GM18526 (cell line): ENCODE measurements around the gene RGS10.

Experiments used
- POLR2A ChIP-seq: IDR thresholded peaks from 3 replicates; pipeline ENCODE4 v1.6.1; 2011; ENCODE audit not compliant: insufficient read length; ENCODE audit errors: extremely low read depth

The RGS10 gene

DNA sequence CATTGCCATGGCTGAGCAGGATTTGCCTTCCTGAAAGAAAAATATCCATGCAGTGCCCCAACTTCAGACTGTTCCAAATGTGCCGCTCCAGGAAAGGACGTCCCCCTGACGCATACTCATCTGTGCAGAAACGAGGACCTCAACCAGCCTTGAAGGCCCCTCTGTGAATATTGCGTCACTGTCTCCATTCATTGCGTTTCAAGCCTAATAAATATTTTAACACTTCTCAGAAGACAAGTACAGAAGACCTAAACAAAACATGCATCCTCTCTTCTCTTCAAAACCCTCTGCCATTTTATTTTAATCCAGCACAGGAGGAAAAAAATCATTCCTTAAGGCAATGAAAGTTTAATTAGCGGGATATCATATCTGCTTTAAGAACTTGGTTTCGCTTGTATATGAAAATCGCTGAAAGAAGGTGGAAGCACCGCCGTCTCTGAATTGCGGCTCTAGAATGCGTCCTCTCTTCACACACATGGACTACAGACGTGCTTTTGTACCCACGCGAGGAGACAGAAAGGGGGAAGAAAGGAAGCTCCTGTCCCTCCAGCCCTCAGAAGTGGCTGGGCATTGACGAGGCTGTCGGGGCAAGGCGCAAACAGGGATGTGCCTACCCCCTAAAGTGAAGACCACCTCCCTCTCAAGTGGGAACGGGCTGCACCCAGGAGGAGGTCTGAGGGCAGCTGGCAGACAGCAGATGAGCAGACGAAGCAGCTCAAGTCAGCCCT, 36.8 kb downstream of the RGS10 start:
- TF ChIP-seq POLR2A: no peak

- TF ChIP-seq POLR2A: no peak
Measured at GRCh38 chr10:119505131-119505551, 37.4 kb downstream of the RGS10 start.

- no peak for TF ChIP-seq POLR2A
Measured at GRCh38 chr10:119504651-119505050, 37.9 kb downstream of the RGS10 start.

DNA sequence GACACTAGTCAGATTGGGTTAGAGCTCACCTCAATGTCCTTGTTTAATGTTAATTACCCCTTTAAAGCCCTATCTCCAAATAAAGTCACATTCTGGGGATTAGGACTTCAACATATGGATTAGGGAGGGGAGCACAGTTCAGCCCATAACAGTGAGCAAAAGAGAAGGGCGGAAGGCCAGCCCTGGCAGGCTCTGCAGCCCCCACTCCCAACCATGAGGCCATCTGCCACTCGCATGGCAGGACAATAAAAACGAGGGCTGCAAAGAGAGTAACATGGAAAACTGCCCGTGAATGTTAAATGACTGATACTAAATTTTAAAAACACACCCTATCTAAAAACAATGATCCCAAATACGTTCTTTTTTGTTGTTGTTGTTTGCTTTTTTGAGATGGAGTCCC, 38.7 kb downstream of the RGS10 start:
- TF ChIP-seq POLR2A: no peak

DNA sequence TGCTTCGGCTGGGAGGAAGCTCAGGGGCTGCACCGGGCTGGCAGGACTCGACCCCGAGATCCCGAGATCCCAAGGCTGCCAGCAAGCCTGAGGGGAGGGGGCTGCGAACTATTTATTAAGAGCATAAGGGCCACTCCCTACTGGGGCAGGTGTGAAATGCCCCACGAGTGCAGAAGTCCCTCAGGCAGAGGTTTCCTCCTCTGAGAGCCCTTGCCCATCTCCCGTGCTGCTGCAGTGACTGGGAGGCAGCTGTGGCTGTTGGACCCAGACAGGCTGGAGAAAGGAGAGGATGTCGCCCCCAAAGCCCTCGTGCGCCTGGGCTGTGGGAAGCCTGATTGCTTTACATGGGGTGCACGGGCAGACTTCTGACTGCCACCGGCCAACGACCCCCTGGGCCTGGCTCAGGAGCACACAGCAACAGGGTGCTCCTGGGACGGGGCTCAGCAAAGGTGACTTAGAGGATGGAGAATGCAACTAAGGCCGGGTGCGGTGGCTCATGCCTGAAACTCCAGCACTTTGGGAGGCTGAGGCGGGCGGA, 39.8 kb downstream of the RGS10 start:
- no peak for TF ChIP-seq POLR2A

GRCh38 chr10:119502209-119502608, 40.3 kb downstream of the RGS10 start:
- TF ChIP-seq POLR2A: no peak

DNA sequence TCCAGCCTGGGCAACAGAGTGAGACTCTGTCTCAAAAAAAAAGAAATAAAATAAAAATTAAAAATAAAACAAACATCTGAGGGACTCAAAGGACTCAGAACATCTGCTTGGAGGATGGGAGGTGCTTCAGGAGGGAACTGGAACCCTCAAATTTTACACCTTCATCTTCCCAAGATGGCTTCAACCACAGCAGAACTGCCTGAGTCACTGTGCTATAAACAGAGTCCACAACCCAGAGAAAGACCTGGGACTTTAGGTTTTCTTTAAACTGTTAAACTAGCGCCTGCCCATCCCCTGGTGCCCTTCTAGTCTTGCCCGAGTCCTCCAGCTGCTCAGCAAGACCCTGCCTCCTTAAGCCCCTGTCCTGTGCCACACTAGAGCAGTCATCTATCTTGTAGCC, 40.8 kb downstream of the RGS10 start:
- no peak for TF ChIP-seq POLR2A

- TF ChIP-seq POLR2A: no peak
Measured at GRCh38 chr10:119500821-119501220, 41.7 kb downstream of the RGS10 start.

DNA sequence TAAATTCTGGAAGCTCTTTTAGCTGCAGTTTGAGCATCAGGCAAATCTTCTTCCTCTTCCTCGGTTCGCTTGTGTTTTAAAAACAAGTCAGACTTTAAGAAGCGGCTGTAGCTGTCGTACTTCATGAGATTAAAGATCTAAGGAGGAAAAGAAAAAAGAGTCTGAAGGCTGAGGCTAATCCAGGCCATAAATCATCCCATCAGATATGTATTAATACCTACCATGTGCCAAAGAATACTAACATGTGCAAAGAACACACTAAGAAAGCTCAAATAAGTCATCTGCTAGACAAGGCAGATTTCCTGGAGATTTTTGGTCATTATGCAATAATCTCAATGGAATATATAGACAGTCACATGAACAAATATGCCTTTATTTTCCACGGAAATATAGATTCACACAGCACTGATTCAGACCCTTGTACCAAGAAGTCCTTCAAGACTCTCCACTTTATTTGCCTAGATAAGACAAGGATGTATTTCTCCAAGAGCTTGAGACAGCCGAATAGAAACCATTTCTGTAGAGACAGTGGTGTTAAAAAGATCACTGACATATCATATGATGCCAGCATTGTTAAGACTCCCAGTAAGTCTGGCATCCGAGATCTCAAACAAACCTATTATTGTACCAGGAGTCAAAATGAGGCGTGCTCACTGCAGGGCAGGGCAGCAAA, 42.3 kb downstream of the RGS10 start:
- TF ChIP-seq POLR2A: no peak

DNA sequence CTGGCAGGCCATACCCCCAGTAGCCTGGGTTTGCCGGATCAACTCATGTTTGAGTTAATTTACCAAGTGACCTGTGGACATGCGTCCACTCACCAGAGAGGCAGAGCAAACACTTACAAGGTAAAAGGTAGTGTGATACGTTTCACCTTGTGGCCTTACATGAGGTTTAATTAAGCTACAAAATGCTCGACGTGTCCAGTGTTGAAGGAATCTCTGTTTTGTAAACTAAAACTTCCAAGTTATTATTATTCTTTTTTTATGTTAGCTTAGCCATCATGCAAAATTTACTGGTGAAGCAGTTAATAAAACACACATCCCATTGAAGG, 42.9 kb downstream of the RGS10 start:
- TF ChIP-seq POLR2A: no peak

DNA sequence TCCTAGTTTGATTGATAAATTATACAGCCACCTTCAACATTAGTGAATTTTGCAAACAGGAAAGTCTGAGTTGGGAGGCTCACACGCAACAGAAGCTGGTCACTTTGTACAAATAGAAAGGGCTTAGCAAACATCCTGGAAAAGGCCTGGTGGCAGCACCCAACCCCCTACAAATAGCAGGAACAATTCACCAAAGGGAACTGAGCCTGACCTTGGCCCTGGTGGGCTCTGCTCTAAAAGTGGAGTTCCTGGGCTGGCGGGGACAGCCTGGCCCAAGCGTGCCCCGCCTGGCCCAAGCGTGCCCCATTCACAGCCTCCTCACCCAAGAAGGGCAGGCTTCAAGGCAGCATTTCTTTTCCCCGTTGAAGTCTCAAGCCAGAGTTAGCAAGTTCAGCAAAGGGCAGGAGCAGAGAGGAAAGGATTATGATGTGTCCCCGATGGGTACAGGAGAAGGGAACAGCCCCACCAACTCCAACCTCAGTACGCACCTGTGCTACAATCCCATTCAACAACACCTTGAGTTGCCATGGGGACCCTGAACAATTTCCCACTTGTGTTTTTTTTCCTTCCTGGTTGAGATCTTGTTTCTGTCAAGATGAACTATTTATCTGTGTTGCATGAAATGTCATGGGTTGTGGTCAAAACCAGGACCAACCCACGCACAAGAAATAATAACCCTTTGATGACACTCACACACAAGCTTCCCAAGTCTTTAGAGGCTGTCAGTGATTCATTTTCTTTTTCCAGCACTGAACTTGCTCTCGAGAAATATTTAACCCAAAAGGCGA, 43.4 kb downstream of the RGS10 start:
- no peak for TF ChIP-seq POLR2A

DNA sequence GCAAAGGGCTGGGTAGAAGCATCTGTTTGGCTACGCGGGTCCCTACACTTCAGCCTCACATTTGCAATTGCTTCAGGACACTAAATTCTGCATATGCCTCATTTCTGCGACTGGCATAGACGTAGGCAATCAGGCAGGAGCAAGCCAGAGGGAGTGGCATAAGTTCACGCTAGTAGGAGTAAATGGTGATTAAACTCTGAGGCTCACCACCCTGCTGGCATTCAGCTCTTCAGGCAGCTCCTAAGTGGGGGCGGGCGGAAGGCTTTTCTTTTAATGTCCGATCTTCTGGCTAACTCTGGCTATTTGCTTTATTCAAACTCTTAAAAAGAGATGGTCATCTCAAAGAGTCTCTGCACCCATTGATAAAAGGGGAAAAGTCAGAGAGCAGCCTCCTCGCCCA, 45.3 kb downstream of the RGS10 start:
- no peak for TF ChIP-seq POLR2A

DNA sequence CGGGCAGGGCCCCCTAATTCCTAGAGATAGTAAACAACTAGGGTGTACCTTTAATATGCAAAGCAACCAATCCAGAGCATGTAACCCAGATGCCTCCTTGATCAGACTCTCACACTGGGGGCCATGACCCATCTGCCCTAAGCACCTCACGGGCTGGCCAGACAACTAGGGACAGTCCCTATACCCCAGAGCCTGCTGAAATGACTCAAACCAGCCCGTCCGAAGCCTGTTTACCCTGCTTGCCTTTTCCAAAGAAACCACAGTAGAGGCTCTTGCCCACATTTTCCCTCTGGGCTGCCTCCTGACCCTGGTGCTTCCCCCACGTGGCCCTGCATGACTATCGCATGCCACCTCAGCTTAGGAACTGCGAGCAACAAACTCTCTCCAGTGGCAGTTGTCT, 46.2 kb downstream of the RGS10 start:
- TF ChIP-seq POLR2A: no peak

DNA sequence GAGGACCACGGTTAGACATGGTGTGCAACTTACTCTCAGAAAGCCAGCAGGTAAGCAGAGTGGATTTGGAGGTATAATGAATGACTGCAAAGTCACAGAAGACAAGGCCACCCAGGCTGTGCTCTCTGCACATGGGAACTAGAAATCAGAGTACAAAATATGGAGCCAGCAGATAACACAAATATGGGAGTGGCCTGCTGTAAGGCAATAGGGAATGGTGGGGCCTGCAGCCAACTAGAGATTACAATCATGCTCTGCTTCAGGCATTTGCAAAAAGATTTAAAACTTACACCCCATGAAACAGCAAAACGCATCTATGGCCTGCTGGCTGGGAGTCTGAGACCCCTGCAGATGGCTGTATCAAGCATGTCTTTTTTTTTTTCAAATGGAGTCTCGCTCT, 47.0 kb downstream of the RGS10 start:
- TF ChIP-seq POLR2A: no peak

GRCh38 chr10:119495021-119495505, 47.5 kb downstream of the RGS10 start:
- no peak for TF ChIP-seq POLR2A
